HCT116 (cell line): ENCODE measurements around the gene ALDH7A1. TPM values are rescaled to one million over a fixed set of nuclear protein-coding genes. Genes with fewer than 3 reads are reported as not detected.
"Not testable (repeated sequence)": the region's sequence is repeated elsewhere in the genome, so short reads cannot be mapped to it uniquely, and the experiment has no call there.

Experiments used
- ATAC-seq: fragments of 200-7000 bp; cut with Tn5 transposase; 2 replicates; pipeline ENCODE4 v1.9.1; 2020; ENCODE audit warnings: mild to moderate bottlenecking, moderate library complexity
- BruUV-seq: library from RNA; stranded (reverse); fragments of 400-500 nt; replicated peaks from 2 replicates; lab custom pipeline; 2021; lab: Mats Ljungman, UMichigan
- CTCF ChIA-PET: fragments of 300-600 bp; sonication (Branson Sonifier 250); formaldehyde crosslinking; loops from one replicate; lab custom pipeline; 2021; ENCODE audit warnings: antibody characterized with exemption; lab: Charles Lee
- POLR2A ChIA-PET: fragments of 300-600, 350-600 bp; sonication (Branson Sonifier 250); formaldehyde crosslinking; loops from one replicate; lab custom pipeline; 2021; ENCODE audit warnings: antibody characterized with exemption; lab: Charles Lee
- RAD21 ChIA-PET, 2 experiments: fragments of 300-600 bp; sonication (Branson Sonifier 250); formaldehyde crosslinking; loops; one replicate each; lab custom pipeline; 2023; ENCODE audit warnings: low total read pairs in 2 of 2; ENCODE audit not compliant: uncharacterized antibody in 2 of 2, unreplicated experiment in 2 of 2, low non-redundant PET in 1 of 2; lab: Charles Lee
- DNase-seq: peaks from one replicate; pipeline ENCODE4 v3.0.0-alpha.2; 2010; ENCODE audit warnings: low read depth, low spot score
- H2AFZ ChIP-seq: fragments of 200-600 bp; shearing (Covaris generic), sonication (generic); 2 replicates; pipeline ENCODE4 v1.6.1; 2017; ENCODE audit warnings: low read depth, mixed run types, mixed read lengths, antibody characterized with exemption, low read length; ENCODE audit not compliant: poor library complexity, severe bottlenecking
- H3K27ac ChIP-seq: 2 replicates; pipeline ENCODE4 v1.5.1; 2012; ENCODE audit warnings: low read depth, low read length
- H3K27me3 ChIP-seq: fragments of 200-600 bp; sonication (generic); 2 replicates; pipeline ENCODE4 v1.6.1; 2016; ENCODE audit warnings: mixed run types, low read length, mixed read lengths; ENCODE audit not compliant: insufficient read depth
- H3K36me3 ChIP-seq, 2 experiments: fragments of 200-500 bp in 1 of 2; fragments of 200-600 bp in 1 of 2; sonication (Bioruptor generic) in 1 of 2; sonication (generic) in 1 of 2; 2 replicates each; pipeline versions ENCODE4 v1.5.1 to v1.6.1; 2014 to 2016; ENCODE audit warnings: low read length in 2 of 2, inconsistent platforms in 1 of 2, mixed read lengths in 1 of 2, mixed run types in 1 of 2; ENCODE audit not compliant: insufficient read depth in 2 of 2, control insufficient read depth in 1 of 2
- H3K4me1 ChIP-seq, 2 experiments: fragments of 200-600 bp in 1 of 2; sonication (generic) in 1 of 2; 2 replicates each; pipeline versions ENCODE4 v1.5.1 to v1.6.1; 2012 to 2017; ENCODE audit warnings: low read length in 2 of 2, inconsistent platforms in 1 of 2, mild to moderate bottlenecking in 1 of 2, mixed read lengths in 1 of 2, mixed run types in 1 of 2, moderate library complexity in 1 of 2; ENCODE audit not compliant: insufficient read depth in 2 of 2, control insufficient read depth in 1 of 2
- H3K4me2 ChIP-seq: fragments of 200-600 bp; sonication (generic); 2 replicates; pipeline ENCODE4 v1.6.1; 2017; ENCODE audit warnings: mixed run types, low read length, mixed read lengths
- H3K4me3 ChIP-seq, 2 experiments: fragments of 200-600 bp in 1 of 2; sonication (generic) in 1 of 2; replicated peaks in 1 of 2; 2 replicates each; pipeline ENCODE4 v1.5.1; 2011 to 2016; ENCODE audit warnings: low read length in 2 of 2, control low read depth in 1 of 2, low read depth in 1 of 2, mild to moderate bottlenecking in 1 of 2, mixed read lengths in 1 of 2, mixed run types in 1 of 2
- H3K79me2 ChIP-seq: fragments of 200-600 bp; sonication (generic); 2 replicates; pipeline ENCODE4 v1.6.1; 2017; ENCODE audit warnings: mild to moderate bottlenecking, mixed run types, low read length, moderate library complexity, mixed read lengths; ENCODE audit not compliant: insufficient read depth
- H3K9ac ChIP-seq: fragments of 200-600 bp; sonication (generic); 2 replicates; pipeline ENCODE4 v1.6.1; 2016; ENCODE audit warnings: low read length, mixed read lengths
- H3K9me2 ChIP-seq: fragments of 200-600 bp; sonication (generic), shearing (Covaris generic); 2 replicates; pipeline ENCODE4 v1.6.1; 2017; ENCODE audit warnings: mixed run types, mild to moderate bottlenecking, moderate library complexity; ENCODE audit not compliant: insufficient read depth
- H3K9me3 ChIP-seq, 2 experiments: fragments of 200-500 bp in 1 of 2; fragments of 200-600 bp in 1 of 2; sonication (Bioruptor generic) in 1 of 2; sonication (generic) in 1 of 2; 2 replicates each; pipeline ENCODE4 v1.6.1; 2014 to 2017; ENCODE audit warnings: low read length in 2 of 2, mixed read lengths in 2 of 2, inconsistent platforms in 1 of 2, low read depth in 1 of 2, mild to moderate bottlenecking in 1 of 2, mixed run types in 1 of 2, moderate library complexity in 1 of 2; ENCODE audit not compliant: control insufficient read depth in 1 of 2, insufficient read depth in 1 of 2
- H4K20me1 ChIP-seq: fragments of 200-600 bp; sonication (generic), shearing (Covaris generic); 2 replicates; pipeline ENCODE4 v1.6.1; 2017; ENCODE audit warnings: mixed run types, mild to moderate bottlenecking, moderate library complexity; ENCODE audit not compliant: insufficient read depth
- EZH2 ChIP-seq: fragments of 200-600 bp; sonication (generic); IDR thresholded peaks from 2 replicates; pipeline ENCODE4 v1.6.1; 2017; ENCODE audit warnings: antibody characterized with exemption, mixed run types
- EZH2phosphoT487 ChIP-seq: fragments of 200-600 bp; IDR thresholded peaks from 2 replicates; pipeline ENCODE4 v1.6.1; 2018; ENCODE audit warnings: antibody characterized with exemption, borderline replicate concordance
- POLR2AphosphoS5 ChIP-seq: IDR thresholded peaks from 2 replicates; pipeline ENCODE4 v1.6.1; 2011; ENCODE audit warnings: mild to moderate bottlenecking, low read depth, low read length, moderate library complexity
- RAD21 ChIP-seq: IDR thresholded peaks from 2 replicates; pipeline ENCODE4 v1.6.1; 2012; ENCODE audit warnings: low read depth, mild to moderate bottlenecking
- SIN3A ChIP-seq: IDR thresholded peaks from 2 replicates; pipeline ENCODE4 v1.6.1; 2012; ENCODE audit warnings: low read depth
- SP1 ChIP-seq: IDR thresholded peaks from 2 replicates; pipeline ENCODE4 v1.6.1; 2012; ENCODE audit warnings: low read depth
- SRF ChIP-seq: IDR thresholded peaks from 2 replicates; pipeline ENCODE4 v1.6.1; 2012; ENCODE audit warnings: low read depth
- TCF7L2 ChIP-seq: IDR thresholded peaks from 2 replicates; pipeline ENCODE4 v1.7.0; 2011; ENCODE audit warnings: borderline replicate concordance, inconsistent platforms; ENCODE audit not compliant: insufficient read depth, insufficient read length; ENCODE audit errors: extremely low read depth
- ZFX ChIP-seq: fragments of 450-650 bp; IDR thresholded peaks from 2 replicates; pipeline ENCODE4 v1.6.1; 2017
- intact Hi-C: fragments of 100-400 bp; cut with micrococcal nuclease; formaldehyde crosslinking; loops from 2 replicates; pipeline ENCODE4 v1.10.0; 2022
- total RNA-seq: library from RNA; stranded (reverse); gene quantifications from one replicate; pipeline ENCODE4 v1.2.1, GENCODE V29; 2021; ENCODE audit not compliant: unreplicated experiment

ALDH7A1 gene
- total RNA-seq, 1 experiment from 2014 or later = 93.2 TPM

DNA sequence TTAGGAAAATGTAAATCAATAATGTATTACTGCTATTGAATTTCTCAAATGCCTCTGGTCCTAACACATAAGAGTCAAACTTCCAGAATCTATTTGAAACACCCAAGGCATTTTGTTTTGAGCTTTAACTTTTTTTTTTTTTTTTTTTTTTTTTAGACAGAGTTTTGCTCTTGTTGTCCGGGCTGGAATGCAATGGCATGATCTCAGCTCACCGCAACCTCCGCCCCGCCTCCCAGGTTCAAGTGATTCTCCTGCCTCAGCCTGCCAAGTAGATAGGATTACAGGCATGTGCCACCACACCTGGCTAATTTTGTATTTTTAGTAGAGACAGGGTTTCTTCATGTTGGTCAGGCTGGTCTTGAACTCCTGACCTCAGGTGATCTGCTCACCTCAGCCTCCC, 75.8 kb downstream of the ALDH7A1 start:
- ATAC-seq, H3K27ac ChIP-seq, H2AFZ ChIP-seq, H3K36me3 ChIP-seq, H3K4me1 ChIP-seq, H3K9me2 ChIP-seq, H3K4me3 ChIP-seq, DNase-seq, H3K4me2 ChIP-seq, BruUV-seq, intact Hi-C loops, H4K20me1 ChIP-seq, POLR2A ChIA-PET, H3K27me3 ChIP-seq, H3K9ac ChIP-seq, H3K9me3 ChIP-seq, H3K79me2 ChIP-seq, RAD21 ChIA-PET: not testable (repeated sequence)
- CTCF ChIA-PET = interaction anchor here (1.4 kb wide), 1 partner anchor 9 kb away, joined by 4 read pairs; no protein-coding TSS in a partner anchor

GRCh38 chr5:126516852-126517251, 78.2 kb downstream of the ALDH7A1 start:
- TF ChIP-seq SP1 (no peak), RAD21 (no peak)
- Histone ChIP-seq H3K79me2 (no peaks in the 10 kb centered on the region), H3K36me3 (no peaks in the 10 kb centered on the region), H3K9me2 (no peaks in the 10 kb centered on the region), H3K9me3 (no peaks in the 10 kb centered on the region), H2AFZ (no peak overlapping the region), H3K27me3 (no peaks in the 10 kb centered on the region), H4K20me1 (no peaks in the 10 kb centered on the region), H3K4me2 (no peak overlapping the region), H3K4me1 (no peaks in the 10 kb centered on the region), H3K9ac (no peak overlapping the region), H3K4me3 (no peak overlapping the region), H3K27ac (no peak overlapping the region)
- ChIA-PET CTCF (no interaction called here), RAD21 (no interaction called here), POLR2A (no interaction called here)
- DNase-seq (no peak), ATAC-seq (no peak)
- BruUV-seq = no TSS peak
- intact Hi-C loops = no loop called here

DNA sequence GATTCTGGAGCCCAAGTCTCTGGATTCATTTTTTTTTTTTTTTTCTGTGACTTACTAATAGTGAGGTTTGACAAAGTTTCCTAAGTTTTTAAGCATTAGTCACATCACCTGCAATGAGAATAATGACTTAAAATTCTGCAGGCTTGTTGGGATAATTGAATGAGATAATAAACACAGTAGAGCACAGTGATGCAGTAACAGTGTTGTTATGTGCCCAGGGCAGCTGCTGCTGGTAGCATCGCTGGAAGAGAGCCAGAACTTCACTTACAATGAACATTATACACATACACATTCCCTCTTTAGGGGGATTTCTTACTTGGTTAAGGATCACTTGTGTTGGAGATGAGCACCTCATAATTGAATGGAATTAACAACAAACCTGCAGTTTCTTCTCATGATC, 78.9 kb downstream of the ALDH7A1 start:
- ChIA-PET POLR2A (no interaction called here), RAD21 (no interaction called here), CTCF (no interaction called here)
- no TSS peak for BruUV-seq
- no peak overlapping the region for H3K9ac ChIP-seq
- H3K4me3 ChIP-seq = no peak overlapping the region
- no peaks in the 10 kb centered on the region for H3K36me3 ChIP-seq
- no peaks in the 10 kb centered on the region for H3K4me1 ChIP-seq
- no peaks in the 10 kb centered on the region for H3K27me3 ChIP-seq
- H4K20me1 ChIP-seq = no peaks in the 10 kb centered on the region
- no peak for ATAC-seq
- no peak overlapping the region for H2AFZ ChIP-seq
- no peaks in the 10 kb centered on the region for H3K79me2 ChIP-seq
- no peak overlapping the region for H3K4me2 ChIP-seq
- TF ChIP-seq EZH2phosphoT487 (no peak), TCF7L2 (no peak), SIN3A (no peak), ZFX (no peak), SRF (no peak), POLR2AphosphoS5 (no peak), EZH2 (no peak)
- no peaks in the 10 kb centered on the region for H3K9me2 ChIP-seq
- H3K9me3 ChIP-seq = no peaks in the 10 kb centered on the region
- DNase-seq = no peak
- intact Hi-C loops = no loop called here
- H3K27ac ChIP-seq = no peak overlapping the region
